ENCODE data around the gene SCAF1.

- TF ChIP-seq EZH2 (IDR thresholded peaks at IDR 0.05; ENCODE audit: insufficient read depth, low read length) (no peak), CTCF (IDR thresholded peaks at IDR 0.05; ENCODE audit: insufficient read depth, low read depth, low read length) (no peak)
Measured at GRCh38 chr19:49662011-49662410, 20.0 kb downstream of the SCAF1 start.

All from astrocyte (in vitro differentiated cells and primary cell).